IPS-20b (cell line): Measurements from ENCODE around the gene TLE3.

ENCODE experiments used
- H3K27ac ChIP-seq: one replicate; pipeline ENCODE4 v1.5.1; 2013; ENCODE audit warnings: low read length
- H3K27me3 ChIP-seq: 2 replicates; pipeline ENCODE4 v1.6.1; 2013; ENCODE audit warnings: mild to moderate bottlenecking, low read length, inconsistent platforms; ENCODE audit not compliant: insufficient read depth
- H3K36me3 ChIP-seq: 2 replicates; pipeline ENCODE4 v1.6.1; 2013; ENCODE audit warnings: low read depth, mild to moderate bottlenecking, inconsistent platforms, low read length, moderate library complexity; ENCODE audit not compliant: insufficient read depth
- H3K4me1 ChIP-seq: 2 replicates; pipeline ENCODE4 v1.6.1; 2013; ENCODE audit warnings: mild to moderate bottlenecking, control low read depth, inconsistent platforms, low read length, moderate library complexity; ENCODE audit not compliant: insufficient read depth
- H3K4me3 ChIP-seq: 2 replicates; pipeline ENCODE4 v1.5.1; 2013; ENCODE audit warnings: mild to moderate bottlenecking, low read length, inconsistent platforms
- H3K9ac ChIP-seq: 2 replicates; pipeline ENCODE4 v1.6.1; 2013; ENCODE audit warnings: low read depth, mild to moderate bottlenecking, inconsistent platforms, low read length, moderate library complexity
- H3K9me3 ChIP-seq: 2 replicates; pipeline ENCODE4 v1.6.1; 2013; ENCODE audit warnings: mild to moderate bottlenecking, low read depth, low read length, inconsistent platforms; ENCODE audit not compliant: insufficient read depth

TLE3 gene

DNA sequence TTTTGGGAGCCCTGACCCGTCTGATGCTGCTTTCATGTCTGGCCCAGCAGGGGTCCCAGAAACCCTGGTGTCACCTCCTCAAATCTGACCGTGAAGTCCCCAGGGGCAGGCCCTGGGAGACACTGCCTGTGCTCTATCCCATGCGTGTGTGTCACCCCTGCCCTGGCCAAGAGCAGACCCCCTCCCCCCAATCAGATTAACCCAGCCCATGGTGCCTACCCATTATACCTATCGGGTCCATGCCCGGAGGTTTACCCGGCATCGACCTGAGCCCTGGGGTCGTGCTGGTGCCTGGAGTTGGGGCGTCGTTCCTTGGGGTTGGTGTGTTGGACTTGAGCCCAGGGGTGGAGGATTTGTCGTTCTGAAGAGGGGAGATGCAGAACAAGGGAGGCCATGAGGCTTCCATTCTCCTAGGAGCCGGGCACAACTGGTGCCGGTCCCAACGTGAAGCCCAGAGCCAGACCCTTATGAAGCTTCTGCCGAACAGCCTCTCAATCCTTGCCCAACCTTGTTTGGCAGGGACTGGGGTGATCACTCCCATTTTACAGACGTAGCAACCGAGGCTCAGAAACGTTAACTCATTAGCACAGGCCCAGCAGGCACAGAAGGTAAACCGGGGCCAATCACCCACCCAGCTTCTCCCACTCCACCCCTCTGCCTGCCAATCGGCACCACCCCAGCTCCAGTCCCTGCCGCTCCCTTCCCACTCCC is 39.6 kb downstream of the TLE3 start:
- H3K27me3 ChIP-seq, result no peaks in the 10 kb centered on the region
- no peak overlapping the region for H3K9ac ChIP-seq
- no peak overlapping the region for H3K4me3 ChIP-seq
- H3K9me3 ChIP-seq, result no peaks in the 10 kb centered on the region
- H3K4me1 ChIP-seq, result no peaks in the 10 kb centered on the region
- no peak overlapping the region for H3K27ac ChIP-seq
- H3K36me3 ChIP-seq, result peaks cover 99% of the 10 kb centered on the region

DNA sequence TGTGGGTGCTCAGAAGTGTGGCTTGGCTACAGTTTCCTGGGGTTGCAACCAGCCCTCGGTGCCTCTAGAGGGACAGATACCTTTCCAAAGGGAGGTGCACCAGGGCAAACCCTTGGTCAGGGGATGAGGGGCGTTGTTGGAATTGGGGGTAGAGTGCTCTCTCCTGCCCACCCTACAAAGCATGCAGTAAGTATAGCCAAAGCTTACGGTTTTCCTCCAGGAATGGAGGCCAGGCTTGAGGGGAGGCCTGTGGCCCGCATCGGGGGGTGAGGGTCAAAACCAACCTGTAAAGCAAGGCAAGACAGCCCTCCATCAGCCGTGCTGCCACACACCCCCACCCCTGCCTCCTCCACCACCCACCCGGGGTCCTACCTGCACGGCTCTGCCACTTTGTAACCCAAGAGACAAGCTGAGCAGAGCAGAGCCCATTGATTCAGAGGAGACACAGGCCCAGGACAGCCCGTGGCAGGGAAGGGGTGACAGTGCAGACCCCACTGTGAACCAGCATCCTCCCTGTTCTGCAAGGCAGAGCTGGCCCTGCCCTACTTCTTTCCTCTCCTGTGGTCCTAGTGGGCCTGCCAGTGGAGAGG is 41.5 kb downstream of the TLE3 start:
- Histone ChIP-seq H3K4me3 (no peak overlapping the region), H3K9me3 (no peaks in the 10 kb centered on the region), H3K9ac (no peak overlapping the region), H3K4me1 (no peaks in the 10 kb centered on the region), H3K27ac (no peak overlapping the region), H3K27me3 (no peaks in the 10 kb centered on the region), H3K36me3 (peaks cover 97% of the 10 kb centered on the region)

DNA sequence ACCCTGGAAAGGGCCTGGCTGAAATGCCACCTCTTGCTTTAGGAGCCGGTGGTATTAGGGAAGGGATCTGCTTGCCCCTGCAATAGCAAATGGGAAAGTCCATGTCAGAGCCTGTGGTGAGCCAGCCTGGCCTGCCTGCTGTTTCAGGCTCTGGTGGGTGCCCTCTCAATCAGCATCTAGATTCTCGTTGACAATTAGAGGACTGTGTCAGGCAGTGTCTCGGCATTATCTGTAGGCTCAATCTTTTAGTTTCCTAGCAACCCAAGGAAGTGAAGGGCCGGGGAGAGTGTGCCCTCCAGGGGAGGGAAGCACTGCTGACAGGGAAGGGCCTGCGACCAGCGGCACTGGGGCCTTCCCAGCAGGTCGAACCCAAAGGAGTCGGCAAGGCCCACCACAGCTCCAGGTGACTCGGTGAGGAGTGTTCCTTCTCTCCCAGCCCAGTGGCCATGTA is 42.1 kb downstream of the TLE3 start:
- H3K27me3 ChIP-seq, result no peaks in the 10 kb centered on the region
- no peaks in the 10 kb centered on the region for H3K4me1 ChIP-seq
- H3K36me3 ChIP-seq, result peaks cover 97% of the 10 kb centered on the region
- no peaks in the 10 kb centered on the region for H3K9me3 ChIP-seq
- no peak overlapping the region for H3K4me3 ChIP-seq
- no peak overlapping the region for H3K9ac ChIP-seq
- H3K27ac ChIP-seq, result no peak overlapping the region

DNA sequence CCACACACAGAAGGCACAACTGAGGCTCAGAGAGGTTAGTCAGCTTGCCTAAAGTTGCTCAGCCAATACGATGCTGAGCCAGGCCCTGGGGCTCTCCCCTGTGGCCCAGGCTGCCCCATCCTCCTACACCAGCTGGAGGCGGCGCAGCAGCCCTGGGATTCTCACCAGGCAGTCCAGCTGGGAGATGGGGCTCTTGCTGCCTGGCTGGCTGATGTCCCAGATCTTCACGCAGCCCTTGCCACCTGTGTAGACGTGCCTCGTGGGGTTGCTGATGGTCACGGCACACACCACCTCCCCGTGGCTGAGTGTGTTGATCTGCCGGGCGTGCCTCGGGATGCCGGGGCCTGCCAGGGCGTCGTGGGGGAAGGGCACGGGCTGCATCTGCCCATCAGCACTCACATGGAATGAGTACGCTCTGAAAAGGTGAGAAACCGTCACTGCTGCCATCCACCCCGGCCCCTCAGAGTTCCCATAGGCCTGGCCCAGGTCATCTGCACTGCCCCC is 42.8 kb downstream of the TLE3 start:
- H3K9ac ChIP-seq, result no peak overlapping the region
- H3K4me1 ChIP-seq, result no peaks in the 10 kb centered on the region
- H3K36me3 ChIP-seq, result peaks cover 97% of the 10 kb centered on the region
- H3K27ac ChIP-seq, result no peak overlapping the region
- no peaks in the 10 kb centered on the region for H3K9me3 ChIP-seq
- H3K27me3 ChIP-seq, result no peaks in the 10 kb centered on the region
- no peak overlapping the region for H3K4me3 ChIP-seq

DNA sequence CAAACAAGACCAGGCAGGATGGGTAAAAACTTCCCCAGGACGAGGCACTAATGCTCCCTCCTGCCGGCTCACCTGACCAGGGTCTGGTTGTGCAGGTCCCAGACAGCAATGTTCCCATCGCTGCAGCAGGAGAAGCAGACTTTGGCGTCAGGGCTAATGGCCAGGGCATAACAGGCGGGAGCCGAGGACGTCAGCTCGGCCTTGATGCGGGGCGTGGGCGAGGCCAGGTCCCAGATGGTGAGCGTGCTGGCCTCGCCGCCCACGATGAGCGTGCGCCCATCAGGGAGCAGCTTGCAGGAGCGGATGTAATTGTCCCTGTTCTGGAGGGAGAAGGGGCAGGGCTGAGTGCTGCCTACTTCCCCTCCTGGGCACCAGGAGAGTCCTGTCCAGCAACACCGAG is 43.4 kb downstream of the TLE3 start:
- Histone ChIP-seq H3K27me3 (no peaks in the 10 kb centered on the region), H3K4me1 (no peaks in the 10 kb centered on the region), H3K4me3 (no peak overlapping the region), H3K9me3 (no peaks in the 10 kb centered on the region), H3K27ac (no peak overlapping the region), H3K36me3 (peaks cover 97% of the 10 kb centered on the region), H3K9ac (no peak overlapping the region)

DNA sequence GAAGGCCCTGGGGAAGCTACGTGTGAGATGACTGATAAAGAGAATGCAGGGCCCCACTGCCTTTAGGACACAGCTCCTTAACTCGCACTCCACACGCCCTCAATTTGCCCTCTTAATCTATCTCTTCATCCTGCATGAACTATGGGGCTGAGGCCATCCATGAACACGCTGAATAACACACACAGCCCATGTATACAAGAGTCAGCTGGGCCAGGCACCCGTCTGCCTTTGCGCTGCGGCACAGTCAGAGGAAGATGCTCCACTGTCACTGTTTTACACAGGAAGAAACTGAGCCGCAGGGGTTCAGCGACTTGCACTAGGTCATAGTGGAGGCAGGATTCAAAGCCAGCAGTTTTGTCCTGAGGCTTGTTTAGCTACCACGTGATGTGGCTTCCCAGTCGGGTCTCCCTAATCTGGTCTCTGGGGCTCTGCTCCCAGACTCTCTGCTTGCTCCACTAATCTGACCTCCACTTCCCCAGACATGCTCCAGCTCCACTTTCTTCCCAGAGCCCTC is 43.9 kb downstream of the TLE3 start:
- Histone ChIP-seq H3K27ac (no peak overlapping the region), H3K27me3 (no peaks in the 10 kb centered on the region), H3K36me3 (peaks cover 97% of the 10 kb centered on the region), H3K9ac (no peak overlapping the region), H3K4me3 (no peak overlapping the region), H3K9me3 (no peaks in the 10 kb centered on the region), H3K4me1 (no peaks in the 10 kb centered on the region)

DNA sequence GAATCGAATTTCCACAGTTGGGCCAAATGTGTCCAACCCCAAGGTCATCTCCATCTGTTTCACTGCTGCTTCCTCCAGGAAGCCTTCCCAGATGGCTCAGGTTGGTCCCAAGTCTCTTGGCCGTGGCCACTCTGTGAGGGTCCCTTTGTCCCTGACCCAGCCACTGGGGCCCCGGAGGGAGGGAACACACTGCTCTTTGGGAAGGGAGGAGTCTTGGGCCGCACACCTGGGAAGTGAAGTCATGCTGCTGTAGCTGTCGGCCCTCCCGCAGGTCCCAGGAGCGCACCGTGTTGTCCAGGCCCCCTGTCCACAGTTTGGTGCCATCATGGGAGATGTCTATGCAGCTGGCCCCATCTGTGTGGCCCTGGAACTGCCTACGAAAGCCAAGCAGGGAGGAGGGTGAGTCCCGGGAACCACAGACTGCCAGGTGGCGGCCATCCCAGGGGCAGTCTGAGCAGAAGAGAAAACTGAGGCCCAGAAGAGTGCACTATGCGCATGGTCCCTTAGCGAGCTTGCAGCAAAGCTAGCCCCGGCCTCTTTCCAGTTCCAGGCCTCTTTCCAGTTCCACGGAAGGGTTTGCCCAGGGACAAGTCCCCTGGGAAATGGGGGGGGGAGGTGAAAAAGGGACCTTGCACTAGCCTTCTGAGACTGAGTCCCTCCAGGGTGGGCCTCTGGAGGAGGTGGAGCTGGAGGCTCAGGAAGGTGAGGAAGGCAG is 44.6 kb downstream of the TLE3 start:
- Histone ChIP-seq H3K27me3 (no peaks in the 10 kb centered on the region), H3K4me3 (no peak overlapping the region), H3K27ac (no peak overlapping the region), H3K36me3 (peaks cover 91% of the 10 kb centered on the region), H3K9ac (no peak overlapping the region), H3K4me1 (no peaks in the 10 kb centered on the region; the same call in 1 of the 2 replicates), H3K9me3 (no peaks in the 10 kb centered on the region)

DNA sequence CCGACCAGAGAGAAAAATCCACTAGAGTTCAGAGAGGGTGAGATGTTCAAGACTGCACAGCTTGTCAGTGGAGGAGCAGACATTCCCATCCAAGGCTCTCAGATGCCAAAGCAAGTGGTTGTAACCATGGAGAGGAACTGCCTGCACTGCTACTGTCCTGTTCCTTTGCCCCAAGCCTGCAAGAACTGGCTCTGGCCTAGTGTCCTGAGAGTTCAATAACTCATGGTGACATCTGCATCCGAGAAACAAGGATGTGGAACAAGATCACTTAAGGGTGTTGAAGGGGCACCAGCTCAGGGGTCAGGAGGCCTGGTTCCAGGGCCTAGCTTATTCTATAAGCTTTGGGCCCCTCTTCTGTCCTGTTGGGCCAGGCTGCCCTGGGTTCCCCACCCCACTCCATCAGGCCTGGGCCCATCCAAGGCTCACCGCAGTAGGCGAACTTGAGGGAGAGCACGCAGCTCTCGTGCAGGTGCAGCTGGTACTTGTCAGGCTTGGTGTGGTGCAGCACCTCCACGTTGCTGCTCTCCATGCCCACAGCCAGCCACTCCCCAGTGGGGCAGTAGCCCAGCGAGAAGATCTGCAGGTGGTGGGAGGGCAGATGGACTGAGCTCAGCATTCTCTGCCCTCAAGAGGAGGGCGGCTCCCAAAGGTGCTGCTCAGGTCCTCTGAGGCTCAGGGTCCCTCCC is 45.6 kb downstream of the TLE3 start:
- Histone ChIP-seq H3K27ac (no peak overlapping the region), H3K27me3 (no peaks in the 10 kb centered on the region), H3K4me3 (no peak overlapping the region), H3K9ac (no peak overlapping the region), H3K9me3 (no peaks in the 10 kb centered on the region), H3K4me1 (peaks cover 5% of the 10 kb centered on the region; the same call in 1 of the 2 replicates), H3K36me3 (peaks cover 81% of the 10 kb centered on the region)

DNA sequence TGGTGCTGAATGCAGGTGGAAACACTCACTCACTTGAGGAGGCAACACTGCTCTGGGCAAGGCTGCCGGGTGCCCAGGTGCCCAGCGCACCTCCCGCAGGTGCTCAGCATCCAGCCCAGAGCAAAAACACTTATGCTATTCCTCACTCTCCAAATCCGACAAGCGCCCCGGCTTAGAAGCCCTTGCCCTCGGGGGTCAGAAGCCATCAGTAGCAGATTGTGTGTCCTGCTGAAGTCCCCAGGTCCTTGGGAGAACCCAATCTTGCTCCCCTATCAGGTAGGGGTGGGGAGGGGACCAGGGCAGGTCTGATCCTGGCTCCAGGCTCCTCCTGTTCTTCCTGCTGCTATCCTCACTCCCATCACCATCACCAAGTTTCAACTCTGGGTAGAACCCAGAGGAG is 46.7 kb downstream of the TLE3 start:
- H3K4me1 ChIP-seq, result peaks cover 5% of the 10 kb centered on the region; the same call in 1 of the 2 replicates
- no peak overlapping the region for H3K27ac ChIP-seq
- H3K9me3 ChIP-seq, result no peaks in the 10 kb centered on the region
- H3K9ac ChIP-seq, result no peak overlapping the region
- no peak overlapping the region for H3K4me3 ChIP-seq
- no peaks in the 10 kb centered on the region for H3K27me3 ChIP-seq
- H3K36me3 ChIP-seq, result peaks cover 71% of the 10 kb centered on the region

DNA sequence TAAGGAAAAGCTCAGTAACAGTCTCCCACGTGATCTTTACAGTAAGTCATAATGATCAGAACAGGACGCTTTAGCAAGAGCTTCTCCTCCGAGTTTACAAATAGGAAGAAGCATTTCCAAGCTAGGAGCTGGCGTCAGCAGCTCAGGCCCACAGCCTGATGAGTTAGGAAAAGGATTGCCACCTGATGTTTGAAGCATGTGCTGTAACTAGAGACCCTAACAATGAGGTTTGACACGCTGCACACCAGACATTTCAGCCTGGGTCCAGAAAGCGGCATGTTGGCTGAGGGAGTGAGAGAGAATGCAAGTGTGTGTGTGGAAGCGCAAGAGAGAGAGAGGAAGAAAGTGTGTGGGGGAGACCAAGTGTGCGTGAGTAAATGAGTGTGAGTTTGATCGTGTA is 47.3 kb downstream of the TLE3 start:
- peaks cover 5% of the 10 kb centered on the region; the same call in 1 of the 2 replicates for H3K4me1 ChIP-seq
- H3K9ac ChIP-seq, result no peak overlapping the region
- no peaks in the 10 kb centered on the region for H3K9me3 ChIP-seq
- H3K36me3 ChIP-seq, result peaks cover 66% of the 10 kb centered on the region
- no peaks in the 10 kb centered on the region for H3K27me3 ChIP-seq
- no peak overlapping the region for H3K27ac ChIP-seq
- no peak overlapping the region for H3K4me3 ChIP-seq

DNA sequence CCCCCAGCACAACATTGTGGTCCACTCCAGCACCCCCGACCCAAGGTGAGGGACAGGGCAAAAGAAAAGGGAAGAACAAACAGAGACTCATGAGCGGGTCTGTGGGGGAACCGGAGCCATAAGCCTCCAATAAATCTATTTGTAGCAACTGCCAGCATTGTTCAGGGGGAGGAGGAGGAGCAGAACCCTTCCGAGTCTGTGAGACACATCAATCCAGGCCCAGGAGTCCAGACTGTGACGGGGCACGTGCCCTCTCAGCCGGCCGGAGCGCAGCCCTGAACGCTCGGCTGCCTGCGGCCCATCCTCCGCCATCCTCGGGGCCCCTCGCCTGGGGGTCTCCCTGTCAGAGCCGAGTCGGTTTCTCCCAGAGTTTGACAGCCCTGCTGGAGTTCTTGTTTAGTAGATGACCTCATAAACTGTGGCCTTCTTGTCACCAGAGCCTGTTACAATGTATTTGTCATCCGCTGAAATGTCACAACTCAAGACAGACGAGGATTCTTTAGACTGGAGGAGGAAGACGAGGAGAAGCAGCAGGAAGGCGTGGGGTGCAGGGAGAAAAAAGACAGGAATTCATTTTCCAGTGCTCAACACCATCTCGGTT is 47.9 kb downstream of the TLE3 start:
- H3K9me3 ChIP-seq, result no peaks in the 10 kb centered on the region
- no peak overlapping the region for H3K4me3 ChIP-seq
- H3K27ac ChIP-seq, result no peak overlapping the region
- H3K27me3 ChIP-seq, result no peaks in the 10 kb centered on the region
- no peak overlapping the region for H3K9ac ChIP-seq
- H3K36me3 ChIP-seq, result peaks cover 59% of the 10 kb centered on the region
- H3K4me1 ChIP-seq, result peaks cover 5% of the 10 kb centered on the region; the same call in 1 of the 2 replicates
